CD14-positive monocyte (primary cell): ENCODE results near the gene CEP126. TPM values are rescaled to one million over a fixed set of nuclear protein-coding genes. Genes with fewer than 3 reads are reported as not detected.

Experiments used
- DNase-seq, 3 donors: peaks; one replicate each; pipeline ENCODE4 v3.0.0-alpha.2; 2011 to 2022
- H2AFZ ChIP-seq: 2 replicates; pipeline ENCODE4 v1.6.0; 2012; ENCODE audit warnings: mild to moderate bottlenecking, low read depth, low read length, inconsistent platforms; ENCODE audit not compliant: insufficient read depth, poor library complexity, severe bottlenecking
- H3K27ac ChIP-seq, 2 donors: 1 replicate in 1 of 2; 2 replicates in 1 of 2; pipeline ENCODE4 v1.5.1; 2012 to 2013; ENCODE audit warnings: low read length in 2 of 2, control low read depth in 1 of 2, inconsistent platforms in 1 of 2, low read depth in 1 of 2, mild to moderate bottlenecking in 1 of 2
- H3K27me3 ChIP-seq, 2 donors: one replicate each; pipeline versions ENCODE4 v1.6.0 to v1.6.1; 2011 to 2013; ENCODE audit warnings: low read length in 2 of 2; ENCODE audit not compliant: control insufficient read depth in 2 of 2, insufficient read depth in 2 of 2
- H3K36me3 ChIP-seq, 2 donors: replicated peaks in 1 of 2; 1 replicate in 1 of 2; 2 replicates in 1 of 2; pipeline versions ENCODE4 v1.5.1 to v1.6.1; 2012 to 2013; ENCODE audit warnings: low read length in 2 of 2, control low read depth in 1 of 2, inconsistent platforms in 1 of 2, mild to moderate bottlenecking in 1 of 2; ENCODE audit not compliant: insufficient read depth in 2 of 2, control insufficient read depth in 1 of 2
- H3K4me1 ChIP-seq, 2 donors: 1 replicate in 1 of 2; 2 replicates in 1 of 2; pipeline versions ENCODE4 v1.5.1 to v1.6.1; 2012 to 2013; ENCODE audit warnings: low read length in 2 of 2, control low read depth in 1 of 2, inconsistent platforms in 1 of 2, mild to moderate bottlenecking in 1 of 2, moderate library complexity in 1 of 2; ENCODE audit not compliant: insufficient read depth in 2 of 2, control insufficient read depth in 1 of 2
- H3K4me2 ChIP-seq: replicated peaks from 2 replicates; pipeline ENCODE3; 2012; ENCODE audit warnings: low read length, moderate library complexity, mild to moderate bottlenecking; ENCODE audit not compliant: poor library complexity, severe bottlenecking; ENCODE audit errors: extremely low read depth
- H3K4me3 ChIP-seq, 3 experiments: fragments of 200-600 bp in 1 of 3; sonication (generic) in 1 of 3; replicated peaks in 1 of 3; 1 replicate in 2 of 3; 2 replicates in 1 of 3; pipeline ENCODE4 v1.5.1; 2011 to 2013; ENCODE audit warnings: low read length in 3 of 3, mild to moderate bottlenecking in 3 of 3, control low read depth in 2 of 3, low read depth in 2 of 3, inconsistent platforms in 1 of 3, moderate library complexity in 1 of 3
- H3K79me2 ChIP-seq: 2 replicates; pipeline ENCODE4 v1.6.0; 2012; ENCODE audit warnings: mild to moderate bottlenecking, control low read depth, inconsistent platforms, low read length, moderate library complexity; ENCODE audit not compliant: insufficient read depth
- H3K9ac ChIP-seq: 2 replicates; pipeline ENCODE4 v1.6.0; 2017; ENCODE audit warnings: low read length, mild to moderate bottlenecking; ENCODE audit not compliant: insufficient read depth, poor library complexity, severe bottlenecking
- H3K9me3 ChIP-seq, 2 donors: replicated peaks in 1 of 2; 1 replicate in 1 of 2; 2 replicates in 1 of 2; pipeline versions ENCODE4 v1.5.1 to v1.6.1; 2012 to 2013; ENCODE audit warnings: low read length in 2 of 2, control low read depth in 1 of 2; ENCODE audit not compliant: control insufficient read depth in 1 of 2, insufficient read depth in 1 of 2
- H4K20me1 ChIP-seq: 2 replicates; pipeline ENCODE4 v1.6.0; 2012; ENCODE audit warnings: mild to moderate bottlenecking, low read length, control low read depth, moderate library complexity; ENCODE audit not compliant: insufficient read depth
- H3K27ac Mint-ChIP-seq, 7 donors: one replicate each; pipeline ENCODE4 v1.8.0; 2020; ENCODE audit warnings: mild to moderate bottlenecking in 7 of 7, mixed read lengths in 7 of 7, moderate library complexity in 6 of 7, inconsistent platforms in 2 of 7
- H3K27me3 Mint-ChIP-seq, 3 donors: one replicate each; pipeline ENCODE4 v1.8.0; 2021 to 2022; ENCODE audit warnings: low read depth in 3 of 3, mild to moderate bottlenecking in 3 of 3, mixed read lengths in 3 of 3, moderate library complexity in 3 of 3, inconsistent platforms in 1 of 3
- H3K36me3 Mint-ChIP-seq, 2 donors: one replicate each; pipeline ENCODE4 v1.8.0; 2020; ENCODE audit warnings: mixed read lengths in 2 of 2, inconsistent platforms in 1 of 2, mild to moderate bottlenecking in 1 of 2
- H3K4me1 Mint-ChIP-seq: one replicate; pipeline ENCODE4 v1.8.0; 2020; ENCODE audit warnings: mild to moderate bottlenecking, mixed read lengths
- H3K4me3 Mint-ChIP-seq, 2 donors: one replicate each; pipeline ENCODE4 v1.8.0; 2020; ENCODE audit warnings: mild to moderate bottlenecking in 2 of 2, mixed read lengths in 2 of 2, moderate library complexity in 1 of 2
- H3K9me3 Mint-ChIP-seq, 7 donors: one replicate each; pipeline ENCODE4 v1.8.0; 2020 to 2022; ENCODE audit warnings: mixed read lengths in 7 of 7, mild to moderate bottlenecking in 6 of 7, moderate library complexity in 6 of 7, inconsistent platforms in 2 of 7
- CTCF ChIP-seq: fragments of 200-600 bp; IDR thresholded peaks from one replicate; pipeline ENCODE4 v1.8.0; 2022; ENCODE audit warnings: antibody characterized with exemption, mild to moderate bottlenecking
- WGBS: methylation state at CpG from one replicate; pipeline ENCODE4 v1.1.5; 2013; ENCODE audit warnings: missing lambda C conversion rate; ENCODE audit not compliant: insufficient coverage; 5-methylcytosine and 5-hydroxymethylcytosine counted together
- intact Hi-C, 2 donors: fragments of 100-400 bp; cut with micrococcal nuclease; formaldehyde crosslinking; loops; one replicate each; pipeline versions ENCODE4 v1.15.0 to v1.15.1; 2023
- polyA plus RNA-seq, 3 donors: library from polyadenylated mRNA; depleted of rRNA in 1 of 3; unstranded in 2 of 3; stranded (reverse) in 1 of 3; fragments of 300-500 nt in 2 of 3; fragments of >200 nt in 1 of 3; fragmentation: Illumina TruSeq in 2 of 3; gene quantifications; 1 replicate in 2 of 3; 2 replicates in 1 of 3; pipeline ENCODE4 v1.2.3, GENCODE V29; 2012 to 2021

The CEP126 gene
- polyA plus RNA-seq, 3 donors, result 0.02 to 0.52 TPM; not detected in 1

- no peaks in the 10 kb centered on the region for H3K27me3 Mint-ChIP-seq
- no peak overlapping the region for H3K4me3 ChIP-seq
- H3K27ac ChIP-seq, result no peak overlapping the region
- no peak for DNase-seq
- H3K9me3 ChIP-seq, result no peaks in the 10 kb centered on the region
- H3K9ac ChIP-seq, result no peak overlapping the region
- intact Hi-C loops, result no loop called here
- H3K9me3 Mint-ChIP-seq, result peaks cover 0 to 3% (median 0%) of the 10 kb centered on the region in 7 donors
- no peak overlapping the region for H2AFZ ChIP-seq
- H3K4me1 Mint-ChIP-seq, result no peaks in the 10 kb centered on the region
- no peaks in the 10 kb centered on the region for H3K79me2 ChIP-seq
- H3K36me3 ChIP-seq, result no peaks in the 10 kb centered on the region
- H3K4me1 ChIP-seq, result no peaks in the 10 kb centered on the region
- WGBS, result no CpG with 5 or more reads among the region's 1 CpG
- H4K20me1 ChIP-seq, result no peaks in the 10 kb centered on the region
- H3K27ac Mint-ChIP-seq, result no peak overlapping the region
- H3K4me3 Mint-ChIP-seq, result no peak overlapping the region
- H3K4me2 ChIP-seq, result no peak overlapping the region
- TF ChIP-seq CTCF, result no peak
- H3K27me3 ChIP-seq, result no peaks in the 10 kb centered on the region
- H3K36me3 Mint-ChIP-seq, result no peaks in the 10 kb centered on the region
Observed at GRCh38 chr11:101949680-101950220, 34.9 kb downstream of the CEP126 start.

- Histone ChIP-seq H4K20me1 (no peaks in the 10 kb centered on the region), H3K27ac (no peak overlapping the region), H2AFZ (no peak overlapping the region), H3K27me3 (no peaks in the 10 kb centered on the region), H3K4me1 (no peaks in the 10 kb centered on the region), H3K79me2 (no peaks in the 10 kb centered on the region), H3K9me3 (no peaks in the 10 kb centered on the region), H3K36me3 (no peaks in the 10 kb centered on the region), H3K9ac (no peak overlapping the region), H3K4me2 (no peak overlapping the region), H3K4me3 (no peak overlapping the region)
- no peak overlapping the region for H3K27ac Mint-ChIP-seq
- no peaks in the 10 kb centered on the region for H3K27me3 Mint-ChIP-seq
- WGBS, result 70% methylated on average over 2 of the region's 3 CpGs
- intact Hi-C loops, result no loop called here
- DNase-seq, result no peak
- no peaks in the 10 kb centered on the region for H3K36me3 Mint-ChIP-seq
- no peak overlapping the region for H3K4me3 Mint-ChIP-seq
- H3K9me3 Mint-ChIP-seq, result peaks cover 0 to 11% (median 2%) of the 10 kb centered on the region in 7 donors
- no peak for TF ChIP-seq CTCF
- H3K4me1 Mint-ChIP-seq, result no peaks in the 10 kb centered on the region
Observed at GRCh38 chr11:101955278-101955677, 40.5 kb downstream of the CEP126 start.
